Panc1 (cell line): ENCODE measurements around the gene GNAT2. TPM values are rescaled to one million over a fixed set of nuclear protein-coding genes. Genes with fewer than 3 reads are reported as not detected.

Experiments used
- ATAC-seq: fragments of 200-7000 bp; cut with Tn5 transposase; 2 replicates; pipeline ENCODE4 v1.9.1; 2020; ENCODE audit warnings: mild to moderate bottlenecking, moderate library complexity
- BruUV-seq: library from RNA; stranded (reverse); fragments of 400-500 nt; replicated peaks from 2 replicates; lab custom pipeline; 2021; lab: Mats Ljungman, UMichigan
- CTCF ChIA-PET: fragments of 300-600 bp; sonication (Branson Sonifier 250); formaldehyde crosslinking; loops from one replicate; lab custom pipeline; 2022; ENCODE audit warnings: antibody characterized with exemption; lab: Charles Lee
- POLR2A ChIA-PET: fragments of 300-600 bp; sonication (Branson Sonifier 250); formaldehyde crosslinking; loops from one replicate; lab custom pipeline; 2022; ENCODE audit warnings: antibody characterized with exemption; lab: Charles Lee
- DNase-seq: peaks from one replicate; pipeline ENCODE4 v3.0.0-alpha.2; 2010; ENCODE audit warnings: low read depth, low spot score
- H3K27ac ChIP-seq: 2 replicates; pipeline ENCODE4 v1.5.1; 2011; ENCODE audit warnings: mild to moderate bottlenecking, low read length, inconsistent platforms
- H3K27me3 ChIP-seq: fragments of 200-500 bp; sonication (Bioruptor generic); 2 replicates; pipeline ENCODE4 v1.6.0; 2014; ENCODE audit warnings: low read length, inconsistent platforms; ENCODE audit not compliant: control insufficient read depth, insufficient read depth
- H3K36me3 ChIP-seq: fragments of 200-500 bp; sonication (Bioruptor generic); 2 replicates; pipeline ENCODE4 v1.5.1; 2014; ENCODE audit warnings: inconsistent platforms, mild to moderate bottlenecking, low read length, moderate library complexity; ENCODE audit not compliant: control insufficient read depth, insufficient read depth
- H3K4me1 ChIP-seq: 2 replicates; pipeline ENCODE4 v1.5.1; 2011; ENCODE audit warnings: inconsistent platforms, mild to moderate bottlenecking, low read length, moderate library complexity; ENCODE audit not compliant: control insufficient read depth, insufficient read depth
- H3K4me3 ChIP-seq, 2 experiments: 2 replicates each; pipeline ENCODE4 v1.5.1; 2011 to 2012; ENCODE audit warnings: low read depth in 2 of 2, low read length in 2 of 2, mild to moderate bottlenecking in 2 of 2, inconsistent platforms in 1 of 2, moderate library complexity in 1 of 2
- H3K9me3 ChIP-seq: fragments of 200-500 bp; sonication (Bioruptor generic); 2 replicates; pipeline ENCODE4 v1.5.1; 2014; ENCODE audit warnings: low read depth, mild to moderate bottlenecking, inconsistent platforms, low read length, moderate library complexity; ENCODE audit not compliant: control insufficient read depth, insufficient read depth
- CTCF ChIP-seq: fragments of 450-650 bp; IDR thresholded peaks from 2 replicates; pipeline ENCODE4 v1.5.1; 2017; ENCODE audit warnings: mild to moderate bottlenecking
- POLR2AphosphoS5 ChIP-seq: IDR thresholded peaks from 2 replicates; pipeline ENCODE4 v1.6.1; 2012; ENCODE audit warnings: mild to moderate bottlenecking, low read depth, low read length, moderate library complexity
- REST ChIP-seq, 2 experiments: IDR thresholded peaks; 2 replicates each; pipeline ENCODE4 v1.6.1; 2011 to 2012; ENCODE audit warnings: low read depth in 2 of 2, control low read depth in 1 of 2, low read length in 1 of 2, mild to moderate bottlenecking in 1 of 2, moderate library complexity in 1 of 2; ENCODE audit not compliant: insufficient read depth in 1 of 2
- SIN3A ChIP-seq: IDR thresholded peaks from 2 replicates; pipeline ENCODE4 v1.6.1; 2012; ENCODE audit warnings: low read depth, mild to moderate bottlenecking, low read length, moderate library complexity, borderline replicate concordance; ENCODE audit not compliant: insufficient read depth
- TCF7L2 ChIP-seq: IDR thresholded peaks from 2 replicates; pipeline ENCODE4 v1.6.1; 2011; ENCODE audit warnings: mild to moderate bottlenecking, low read depth, low read length, inconsistent platforms
- in situ Hi-C: cut with HindIII; loops from 2 replicates; pipeline ENCODE4 v1.10.0; 2016; ENCODE audit warnings: low sequenced_read_pairs, low pct_unique_long_range_greater_than_20kb
- intact Hi-C: fragments of 100-400 bp; cut with micrococcal nuclease; formaldehyde crosslinking; loops from one replicate; pipeline ENCODE4 v1.10.0; 2022; ENCODE audit not compliant: unreplicated experiment
- total RNA-seq: library from RNA; stranded (reverse); gene quantifications from one replicate; pipeline ENCODE4 v1.2.1, GENCODE V29; 2021; ENCODE audit not compliant: unreplicated experiment

The GNAT2 gene
- total RNA-seq, 1 experiment from 2014 or later = 0.44 TPM

- ATAC-seq = no peak
- Histone ChIP-seq H3K4me3 (peak overlapping the region; percentile 84 to 92; a peak in 3 of 4 replicates), H3K27me3 (no peaks in the 10 kb centered on the region), H3K9me3 (no peaks in the 10 kb centered on the region), H3K27ac (no peak overlapping the region), H3K4me1 (peaks cover 15% of the 10 kb centered on the region), H3K36me3 (no peaks in the 10 kb centered on the region)
- intact Hi-C loops = loop anchor here (5.0 kb wide), 1 partner anchor 75 kb away; the partner anchor contains the start of gene GNAI3
- ChIA-PET POLR2A (no interaction called here), CTCF (no interaction called here)
- no TSS peak for BruUV-seq
- TF ChIP-seq POLR2AphosphoS5 (no peak), SIN3A (no peak), TCF7L2 (no peak), REST (IDR thresholded peaks at IDR 0.05; ENCODE audit: insufficient read depth in 1 of 2, low read depth in 2 of 2, low read length in 1 of 2) (no peak), CTCF (no peak)
- no peak for DNase-seq
- in situ Hi-C loops = no loop called here
These were observed 2.9 kb upstream of the GNAT2 start for GRCh38 chr1:109622137-109622892.

- in situ Hi-C loops = no loop called here
- peaks cover 15% of the 10 kb centered on the region for H3K4me1 ChIP-seq
- no peak overlapping the region for H3K27ac ChIP-seq
These were observed 2.1 kb upstream of the GNAT2 start for GRCh38 chr1:109621379-109622136.

More at GRCh38 chr1:109621379-109622136, 2.1 kb upstream of the GNAT2 start:
- ATAC-seq = no peak
- POLR2A ChIA-PET = no interaction called here
- Histone ChIP-seq H3K36me3 (no peaks in the 10 kb centered on the region), H3K9me3 (no peaks in the 10 kb centered on the region), H3K27me3 (no peaks in the 10 kb centered on the region), H3K4me3 (peak overlapping the region; percentile 84 to 92)
- TSS peak; percentile 62 for BruUV-seq
- TF ChIP-seq POLR2AphosphoS5 = no peak
- no peak for TF ChIP-seq TCF7L2
- TF ChIP-seq REST (IDR thresholded peaks at IDR 0.05; ENCODE audit: insufficient read depth in 1 of 2, low read depth in 2 of 2, low read length in 1 of 2) = no peak
- no peak for TF ChIP-seq CTCF
- no peak for TF ChIP-seq SIN3A
- CTCF ChIA-PET = no interaction called here
- DNase-seq = no peak
- intact Hi-C loops = loop anchor here (5.0 kb wide), 1 partner anchor 74 kb away; the partner anchor contains the start of gene GNAI3
